ENCODE results near the gene CAB39.

- TF ChIP-seq EP300 (IDR thresholded peaks at IDR 0.05) (no peak), CTCF (IDR thresholded peaks at IDR 0.05) (no peak), POLR2A (IDR thresholded peaks at IDR 0.05) (no peak)
Measured at GRCh38 chr2:230678018-230678417, 34.6 kb upstream of the CAB39 start.
